GM12878 (cell line): ENCODE measurements around the gene RMDN3. TPM values are rescaled to one million over a fixed set of nuclear protein-coding genes. Genes with fewer than 3 reads are reported as not detected.
A peak's percentile ranks its signal among the peaks of the same experiment; 100 is the strongest.

Experiments
- CUX1 ChIP-seq: IDR thresholded peaks from 2 replicates; pipeline ENCODE4 v1.6.1; 2012; ENCODE audit warnings: improper control_type of control experiment, low read depth, low read length; ENCODE audit not compliant: insufficient replicate concordance
- MEF2A ChIP-seq: IDR thresholded peaks from 2 replicates; pipeline ENCODE4 v1.6.1; 2011; ENCODE audit warnings: low read depth, mild to moderate bottlenecking, low read length, moderate library complexity; ENCODE audit not compliant: insufficient read depth
- NFIC ChIP-seq: IDR thresholded peaks from 2 replicates; pipeline ENCODE4 v1.6.1; 2012; ENCODE audit warnings: low read depth, mild to moderate bottlenecking, inconsistent platforms, low read length, moderate library complexity
- POLR2AphosphoS2 ChIP-seq: IDR thresholded peaks from 2 replicates; pipeline ENCODE4 v1.6.1; 2011; ENCODE audit warnings: low read depth, mild to moderate bottlenecking, low read length, improper control_type of control experiment, moderate library complexity
- RAD51 ChIP-seq: fragments of 450-650 bp; IDR thresholded peaks from 2 replicates; pipeline ENCODE4 v1.6.1; 2016; ENCODE audit warnings: moderate library complexity, mild to moderate bottlenecking, inconsistent platforms
- RB1 ChIP-seq: fragments of 450-650 bp; formaldehyde crosslinking; IDR thresholded peaks from 2 replicates; pipeline ENCODE4 v1.6.1; 2017; ENCODE audit warnings: mild to moderate bottlenecking, borderline replicate concordance
- RFX5 ChIP-seq: IDR thresholded peaks from 2 replicates; pipeline ENCODE4 v1.6.1; 2011; ENCODE audit warnings: low read depth, low read length, improper control_type of control experiment
- RUNX3 ChIP-seq: IDR thresholded peaks from 2 replicates; pipeline ENCODE4 v1.6.1; 2012; ENCODE audit warnings: low read length, inconsistent platforms
- STAT1 ChIP-seq: fragments of 450-650 bp; conservative IDR thresholded peaks from 2 replicates; pipeline ENCODE4 v1.6.1; 2014; ENCODE audit warnings: antibody characterized with exemption, mild to moderate bottlenecking
- TARDBP ChIP-seq: IDR thresholded peaks from 2 replicates; pipeline ENCODE4 v1.6.1; 2016; ENCODE audit warnings: borderline replicate concordance
- TBL1XR1 ChIP-seq: IDR thresholded peaks from 2 replicates; pipeline ENCODE4 v1.6.1; 2012; ENCODE audit warnings: low read depth, low read length, improper control_type of control experiment
- TCF7 ChIP-seq: IDR thresholded peaks from 2 replicates; pipeline ENCODE4 v1.6.1; 2014; ENCODE audit warnings: antibody characterized with exemption, borderline replicate concordance
- WRNIP1 ChIP-seq: IDR thresholded peaks from 2 replicates; pipeline ENCODE4 v1.6.1; 2011; ENCODE audit warnings: low read depth, low read length, improper control_type of control experiment, borderline replicate concordance
- polyA plus RNA-seq, 11 experiments: library from polyadenylated mRNA; depleted of rRNA in 4 of 11; unstranded in 6 of 11; stranded (reverse) in 5 of 11; fragments of >200 nt; fragmentation: Nextera tagmentation in 4 of 11; fragmentation: Illumina TruSeq in 1 of 11; extraction: Ambion mirVana in 4 of 11; extraction: Trizol in 1 of 11; gene quantifications; 1 replicate in 1 of 11; 2 replicates in 10 of 11; pipeline versions ENCODE4 v1.2.1 to v1.2.3, GENCODE V29; 2011 to 2016; ENCODE audit warnings: inconsistent platforms in 2 of 11, missing spikeins in 2 of 11, low read depth in 1 of 11
- total RNA-seq, 4 experiments: library from RNA; depleted of rRNA in 3 of 4; stranded (reverse); fragments of >200 nt in 3 of 4; fragmentation: Illumina TruSeq in 1 of 4; extraction: Trizol in 1 of 4; gene quantifications; 2 replicates each; pipeline versions ENCODE4 v1.2.1 to v1.2.3, GENCODE V29; 2013 to 2021
- TF ChIP-seq, protein P1 (sequence below): fragments of 450-650 bp; IDR thresholded peaks from 2 replicates; pipeline ENCODE4 v1.6.1; 2014; ENCODE audit warnings: mild to moderate bottlenecking
- TF ChIP-seq, protein P2 (sequence below): fragments of 450-650 bp; IDR thresholded peaks from 2 replicates; pipeline ENCODE4 v1.6.1; 2016; ENCODE audit warnings: mild to moderate bottlenecking, moderate library complexity, borderline replicate concordance

RMDN3 gene
- total and polyA plus RNA-seq, 10 of the 15 experiments (the other 5 are each of a cell fraction or from before 2014, with no cell fraction given), result 5.7 to 44.4 (median 20.3) TPM

GRCh38 chr15:40694688-40695468, 60.2 kb downstream of the RMDN3 start, which contains the start of gene RAD51 (continued):
- TF ChIP-seq, protein P1, sequence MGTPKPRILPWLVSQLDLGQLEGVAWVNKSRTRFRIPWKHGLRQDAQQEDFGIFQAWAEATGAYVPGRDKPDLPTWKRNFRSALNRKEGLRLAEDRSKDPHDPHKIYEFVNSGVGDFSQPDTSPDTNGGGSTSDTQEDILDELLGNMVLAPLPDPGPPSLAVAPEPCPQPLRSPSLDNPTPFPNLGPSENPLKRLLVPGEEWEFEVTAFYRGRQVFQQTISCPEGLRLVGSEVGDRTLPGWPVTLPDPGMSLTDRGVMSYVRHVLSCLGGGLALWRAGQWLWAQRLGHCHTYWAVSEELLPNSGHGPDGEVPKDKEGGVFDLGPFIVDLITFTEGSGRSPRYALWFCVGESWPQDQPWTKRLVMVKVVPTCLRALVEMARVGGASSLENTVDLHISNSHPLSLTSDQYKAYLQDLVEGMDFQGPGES, result no peak
- no peak for TF ChIP-seq RFX5
- no peak for TF ChIP-seq TARDBP
- no peak for TF ChIP-seq CUX1
- TF ChIP-seq RUNX3, result no peak
- no peak for TF ChIP-seq TCF7
- peak; percentile 58; the same call in 1 of the 2 replicates for TF ChIP-seq TBL1XR1
- TF ChIP-seq NFIC, result no peak
- no peak for TF ChIP-seq RAD51
- peak; percentile 84; the same call in 1 of the 2 replicates for TF ChIP-seq RB1
- TF ChIP-seq WRNIP1, result no peak
- TF ChIP-seq, protein P2, sequence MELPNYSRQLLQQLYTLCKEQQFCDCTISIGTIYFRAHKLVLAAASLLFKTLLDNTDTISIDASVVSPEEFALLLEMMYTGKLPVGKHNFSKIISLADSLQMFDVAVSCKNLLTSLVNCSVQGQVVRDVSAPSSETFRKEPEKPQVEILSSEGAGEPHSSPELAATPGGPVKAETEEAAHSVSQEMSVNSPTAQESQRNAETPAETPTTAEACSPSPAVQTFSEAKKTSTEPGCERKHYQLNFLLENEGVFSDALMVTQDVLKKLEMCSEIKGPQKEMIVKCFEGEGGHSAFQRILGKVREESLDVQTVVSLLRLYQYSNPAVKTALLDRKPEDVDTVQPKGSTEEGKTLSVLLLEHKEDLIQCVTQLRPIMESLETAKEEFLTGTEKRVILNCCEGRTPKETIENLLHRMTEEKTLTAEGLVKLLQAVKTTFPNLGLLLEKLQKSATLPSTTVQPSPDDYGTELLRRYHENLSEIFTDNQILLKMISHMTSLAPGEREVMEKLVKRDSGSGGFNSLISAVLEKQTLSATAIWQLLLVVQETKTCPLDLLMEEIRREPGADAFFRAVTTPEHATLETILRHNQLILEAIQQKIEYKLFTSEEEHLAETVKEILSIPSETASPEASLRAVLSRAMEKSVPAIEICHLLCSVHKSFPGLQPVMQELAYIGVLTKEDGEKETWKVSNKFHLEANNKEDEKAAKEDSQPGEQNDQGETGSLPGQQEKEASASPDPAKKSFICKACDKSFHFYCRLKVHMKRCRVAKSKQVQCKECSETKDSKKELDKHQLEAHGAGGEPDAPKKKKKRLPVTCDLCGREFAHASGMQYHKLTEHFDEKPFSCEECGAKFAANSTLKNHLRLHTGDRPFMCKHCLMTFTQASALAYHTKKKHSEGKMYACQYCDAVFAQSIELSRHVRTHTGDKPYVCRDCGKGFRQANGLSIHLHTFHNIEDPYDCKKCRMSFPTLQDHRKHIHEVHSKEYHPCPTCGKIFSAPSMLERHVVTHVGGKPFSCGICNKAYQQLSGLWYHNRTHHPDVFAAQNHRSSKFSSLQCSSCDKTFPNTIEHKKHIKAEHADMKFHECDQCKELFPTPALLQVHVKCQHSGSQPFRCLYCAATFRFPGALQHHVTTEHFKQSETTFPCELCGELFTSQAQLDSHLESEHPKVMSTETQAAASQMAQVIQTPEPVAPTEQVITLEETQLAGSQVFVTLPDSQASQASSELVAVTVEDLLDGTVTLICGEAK, result peak; percentile 72; the same call in 1 of the 2 replicates
- peak; percentile 89 for TF ChIP-seq POLR2AphosphoS2
- no peak for TF ChIP-seq MEF2A
- TF ChIP-seq STAT1, result no peak
